HPDE6-E6E7 (cell line): ENCODE results near the gene STAT6.
A peak's percentile ranks its signal among the peaks of the same experiment; 100 is the strongest.
"Not testable (repeated sequence)": the region's sequence is repeated elsewhere in the genome, so short reads cannot be mapped to it uniquely, and the experiment has no call there.

ENCODE experiments used
- DNase-seq: peaks from one replicate; pipeline ENCODE4 v3.0.0; 2011; ENCODE audit warnings: missing footprints; ENCODE audit errors: extremely low spot score

The STAT6 gene

GRCh38 chr12:57126561-57126960 is 15.4 kb upstream of the STAT6 start:
- DNase-seq = no peak

GRCh38 chr12:57126061-57126460 is 14.9 kb upstream of the STAT6 start:
- DNase-seq = no peak

GRCh38 chr12:57124261-57124877 is 13.2 kb upstream of the STAT6 start:
- peak; percentile 63 for DNase-seq

- no peak for DNase-seq
Observed at GRCh38 chr12:57123813-57124212, 12.7 kb upstream of the STAT6 start.

GRCh38 chr12:57120718-57121117 is 9.6 kb upstream of the STAT6 start:
- not testable (repeated sequence) for DNase-seq

GRCh38 chr12:57119294-57120085 is 8.3 kb upstream of the STAT6 start:
- no peak for DNase-seq

GRCh38 chr12:57118711-57119271 is 7.6 kb upstream of the STAT6 start:
- DNase-seq = peak; percentile 54

GRCh38 chr12:57116580-57117281 is 5.6 kb upstream of the STAT6 start:
- no peak for DNase-seq

GRCh38 chr12:57112492-57113294 is 1.5 kb upstream of the STAT6 start:
- no peak for DNase-seq

- no peak for DNase-seq
Observed at GRCh38 chr12:57110104-57111030, 795 bp downstream of the STAT6 start.

GRCh38 chr12:57109207-57110103 is 1.7 kb downstream of the STAT6 start:
- no peak for DNase-seq

GRCh38 chr12:57107456-57108155 is 3.6 kb downstream of the STAT6 start:
- DNase-seq = no peak

- DNase-seq = no peak
Observed at GRCh38 chr12:57106021-57106708, 5.0 kb downstream of the STAT6 start.

- no peak for DNase-seq
Observed at GRCh38 chr12:57105011-57105753, 6.0 kb downstream of the STAT6 start.

- DNase-seq = no peak
Observed at GRCh38 chr12:57104292-57104910, 6.8 kb downstream of the STAT6 start.

GRCh38 chr12:57103856-57104255 is 7.3 kb downstream of the STAT6 start:
- DNase-seq = no peak
